VCaP (cell line): Measurements from ENCODE around the gene CASK.
"Not testable (repeated sequence)": the region's sequence is repeated elsewhere in the genome, so short reads cannot be mapped to it uniquely, and the experiment has no call there.

Source experiments
- H3K27ac ChIP-seq: fragments of 450-650 bp; 2 replicates; pipeline ENCODE4 v1.5.1; 2017
- CTCF ChIP-seq: fragments of 450-650 bp; conservative IDR thresholded peaks from 2 replicates; pipeline ENCODE4 v1.5.1; 2017; ENCODE audit warnings: mild to moderate bottlenecking, moderate library complexity

CASK gene

GRCh38 chrX:41721590-41721989 is 201.8 kb downstream of the CASK start:
- no peak overlapping the region for H3K27ac ChIP-seq
- TF ChIP-seq CTCF: no peak

- no peak overlapping the region for H3K27ac ChIP-seq
- no peak for TF ChIP-seq CTCF
These were observed 203.1 kb downstream of the CASK start for GRCh38 chrX:41720125-41720779.

- not testable (repeated sequence) for H3K27ac ChIP-seq
These were observed 203.7 kb downstream of the CASK start for GRCh38 chrX:41719610-41720009.

GRCh38 chrX:41718481-41719235 is 204.7 kb downstream of the CASK start:
- H3K27ac ChIP-seq: no peak overlapping the region
- TF ChIP-seq CTCF: no peak

DNA sequence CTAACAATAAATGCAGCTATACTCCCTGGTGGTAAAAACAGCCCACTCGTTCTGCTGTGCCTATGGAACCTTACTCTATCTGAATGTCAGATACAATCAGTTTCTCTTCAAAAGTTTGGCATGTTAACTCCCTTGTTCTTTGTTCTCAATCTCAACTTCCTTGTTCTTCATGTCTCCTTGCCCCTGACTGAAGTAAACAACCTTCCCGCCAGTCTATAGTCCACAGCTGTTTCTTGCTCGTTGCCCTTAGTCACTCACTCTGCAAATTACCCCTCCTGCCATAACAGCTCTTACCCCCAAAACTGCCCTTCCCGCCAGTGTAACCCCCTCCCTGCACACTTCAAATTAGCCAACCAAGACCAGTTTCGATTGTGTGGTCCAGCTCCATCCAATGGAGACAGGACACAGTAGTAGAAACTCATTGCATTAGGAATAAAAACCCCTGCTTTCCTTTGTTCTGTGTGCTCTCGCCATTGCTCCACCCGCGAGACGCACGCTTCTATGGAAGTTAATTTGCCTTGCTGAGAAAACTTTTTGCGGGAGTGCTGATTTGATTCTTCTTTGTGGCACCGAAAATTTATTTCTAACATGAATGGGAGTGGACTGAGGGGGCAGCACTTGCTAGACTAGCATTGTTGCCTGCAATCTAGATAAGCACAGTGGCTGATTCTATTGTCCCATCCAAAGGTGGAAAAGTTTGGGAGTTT is 206.4 kb downstream of the CASK start:
- no peak for TF ChIP-seq CTCF
- no peak overlapping the region for H3K27ac ChIP-seq

- no peak for TF ChIP-seq CTCF
- no peak overlapping the region for H3K27ac ChIP-seq
These were observed 207.1 kb downstream of the CASK start for GRCh38 chrX:41716222-41716621.

DNA sequence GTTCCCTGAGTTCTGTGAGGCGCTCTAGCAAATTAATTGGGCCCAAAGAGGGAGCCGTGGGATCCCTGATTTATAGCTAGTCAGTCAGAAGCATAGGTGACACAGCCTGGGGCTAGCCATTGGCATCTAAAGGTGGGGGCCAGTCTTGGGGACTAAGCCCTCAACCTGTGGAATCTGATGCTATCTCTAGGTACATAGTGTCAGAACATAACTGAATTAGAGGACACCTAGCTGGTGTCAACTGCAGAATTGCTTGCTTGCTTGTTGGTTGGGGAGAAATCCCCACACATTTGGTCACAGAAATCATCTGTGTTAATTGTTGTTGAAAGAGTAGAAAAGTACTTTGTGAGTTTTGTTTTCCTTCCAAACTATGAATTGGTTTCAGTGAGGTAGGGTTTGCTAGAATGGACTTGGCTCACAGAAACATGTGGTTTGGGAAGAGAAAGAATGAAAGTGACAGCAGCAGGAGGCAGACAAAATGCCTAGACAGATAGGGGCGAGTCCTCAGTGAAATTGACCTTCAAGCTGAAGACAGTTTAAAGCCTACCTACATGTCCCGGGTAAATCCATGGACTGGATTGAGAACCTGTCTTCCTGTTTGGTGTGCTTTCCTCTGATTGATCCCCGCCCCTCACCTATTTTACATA is 212.2 kb downstream of the CASK start:
- no peak overlapping the region for H3K27ac ChIP-seq
- no peak for TF ChIP-seq CTCF
